Activated CD4-positive, alpha-beta T cell treated with anti-CD3 and anti-CD28 coated beads, Interleukin-2, Interleukin-4, amounts not matched to agents 100 ng/mL and 50 ng/mL, durations not matched to agents 16 hours and 8 hours (primary cell): ENCODE measurements around the gene GIMAP2.
"Not testable (repeated sequence)": the region's sequence is repeated elsewhere in the genome, so short reads cannot be mapped to it uniquely, and the experiment has no call there.

ENCODE experiments used
- DNase-seq: peaks from one replicate; pipeline ENCODE4 v3.0.0-alpha.2; 2020; ENCODE audit warnings: low spot score

GIMAP2 gene

GRCh38 chr7:150676854-150677253 lies 8.7 kb upstream of the GIMAP2 start:
- peak; percentile 22 for DNase-seq

- not testable (repeated sequence) for DNase-seq
Observed at GRCh38 chr7:150678601-150679000, 6.9 kb upstream of the GIMAP2 start.

- DNase-seq = not testable (repeated sequence)
Observed at GRCh38 chr7:150680364-150680763, 5.1 kb upstream of the GIMAP2 start.

GRCh38 chr7:150686030-150686631 lies 625 bp downstream of the GIMAP2 start:
- DNase-seq = no peak

- no peak for DNase-seq
Observed at GRCh38 chr7:150688630-150689029, 3.1 kb downstream of the GIMAP2 start.

GRCh38 chr7:150695654-150696053 lies 10.1 kb downstream of the GIMAP2 start:
- no peak for DNase-seq

- DNase-seq = no peak
Observed at GRCh38 chr7:150703209-150703608, 17.7 kb downstream of the GIMAP2 start.

- no peak for DNase-seq
Observed at GRCh38 chr7:150715293-150715692, 29.8 kb downstream of the GIMAP2 start.

GRCh38 chr7:150715738-150716137 lies 30.2 kb downstream of the GIMAP2 start:
- no peak for DNase-seq

GRCh38 chr7:150716368-150716767 lies 30.9 kb downstream of the GIMAP2 start, which contains the start of gene GIMAP1:
TSS of gene GIMAP1 (plus strand) at chr7:150716613. CDS start at chr7:150719048, 2,435 bp downstream.
- peak; percentile 69 for DNase-seq

- no peak for DNase-seq
Observed at GRCh38 chr7:150716939-150717338, 31.4 kb downstream of the GIMAP2 start.

GRCh38 chr7:150717814-150718420 lies 32.4 kb downstream of the GIMAP2 start:
- no peak for DNase-seq

- DNase-seq = no peak
Observed at GRCh38 chr7:150719436-150719835, 33.9 kb downstream of the GIMAP2 start.

- no peak for DNase-seq
Observed at GRCh38 chr7:150719960-150720891, 34.7 kb downstream of the GIMAP2 start.

GRCh38 chr7:150721970-150722373 lies 36.5 kb downstream of the GIMAP2 start:
- no peak for DNase-seq

GRCh38 chr7:150722431-150722931 lies 37.0 kb downstream of the GIMAP2 start:
- no peak for DNase-seq

- DNase-seq = no peak
Observed at GRCh38 chr7:150723467-150723866, 38.0 kb downstream of the GIMAP2 start.

- no peak for DNase-seq
Observed at GRCh38 chr7:150727381-150727780, 41.9 kb downstream of the GIMAP2 start.

- DNase-seq = no peak
Observed at GRCh38 chr7:150728011-150728410, 42.5 kb downstream of the GIMAP2 start.

GRCh38 chr7:150728609-150729008 lies 43.1 kb downstream of the GIMAP2 start:
- DNase-seq = no peak

- DNase-seq = no peak
Observed at GRCh38 chr7:150731916-150732315, 46.4 kb downstream of the GIMAP2 start.

GRCh38 chr7:150732786-150733481 lies 47.4 kb downstream of the GIMAP2 start:
- no peak for DNase-seq
